Measurements from ENCODE around the gene PDSS1.
"Not testable (repeated sequence)": the region's sequence is repeated elsewhere in the genome, so short reads cannot be mapped to it uniquely, and the experiment has no call there.

DNA sequence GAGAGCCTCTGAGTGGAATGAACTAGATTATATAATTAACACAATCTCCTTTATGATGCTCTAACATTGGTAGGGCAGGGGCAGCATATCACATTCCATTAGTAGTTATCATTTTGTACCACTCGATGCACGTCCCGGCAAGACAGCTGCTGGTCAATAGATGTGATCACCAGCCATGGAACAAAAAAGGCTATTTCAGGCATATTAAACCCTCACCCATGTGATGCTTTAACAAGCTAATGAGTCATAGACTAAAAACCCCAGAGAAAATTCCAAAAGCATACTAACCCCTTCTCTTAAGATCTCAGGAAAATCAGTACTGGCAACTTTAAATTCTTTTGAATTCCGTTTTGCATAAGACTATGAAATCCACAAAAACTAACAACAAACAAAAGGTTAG, 3.0 kb upstream of the PDSS1 start:
- TF ChIP-seq, protein P1, sequence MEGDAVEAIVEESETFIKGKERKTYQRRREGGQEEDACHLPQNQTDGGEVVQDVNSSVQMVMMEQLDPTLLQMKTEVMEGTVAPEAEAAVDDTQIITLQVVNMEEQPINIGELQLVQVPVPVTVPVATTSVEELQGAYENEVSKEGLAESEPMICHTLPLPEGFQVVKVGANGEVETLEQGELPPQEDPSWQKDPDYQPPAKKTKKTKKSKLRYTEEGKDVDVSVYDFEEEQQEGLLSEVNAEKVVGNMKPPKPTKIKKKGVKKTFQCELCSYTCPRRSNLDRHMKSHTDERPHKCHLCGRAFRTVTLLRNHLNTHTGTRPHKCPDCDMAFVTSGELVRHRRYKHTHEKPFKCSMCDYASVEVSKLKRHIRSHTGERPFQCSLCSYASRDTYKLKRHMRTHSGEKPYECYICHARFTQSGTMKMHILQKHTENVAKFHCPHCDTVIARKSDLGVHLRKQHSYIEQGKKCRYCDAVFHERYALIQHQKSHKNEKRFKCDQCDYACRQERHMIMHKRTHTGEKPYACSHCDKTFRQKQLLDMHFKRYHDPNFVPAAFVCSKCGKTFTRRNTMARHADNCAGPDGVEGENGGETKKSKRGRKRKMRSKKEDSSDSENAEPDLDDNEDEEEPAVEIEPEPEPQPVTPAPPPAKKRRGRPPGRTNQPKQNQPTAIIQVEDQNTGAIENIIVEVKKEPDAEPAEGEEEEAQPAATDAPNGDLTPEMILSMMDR (IDR thresholded peaks at IDR 0.05) = not testable (repeated sequence)
- TF ChIP-seq POLR2A (IDR thresholded peaks at IDR 0.05) = not testable (repeated sequence)

All from uterus (tissue), 2 donors.